Measurements from ENCODE around the gene INO80.

GRCh38 chr15:41078125-41078524 lies 38.0 kb downstream of the INO80 start:
- TF ChIP-seq, protein P1, sequence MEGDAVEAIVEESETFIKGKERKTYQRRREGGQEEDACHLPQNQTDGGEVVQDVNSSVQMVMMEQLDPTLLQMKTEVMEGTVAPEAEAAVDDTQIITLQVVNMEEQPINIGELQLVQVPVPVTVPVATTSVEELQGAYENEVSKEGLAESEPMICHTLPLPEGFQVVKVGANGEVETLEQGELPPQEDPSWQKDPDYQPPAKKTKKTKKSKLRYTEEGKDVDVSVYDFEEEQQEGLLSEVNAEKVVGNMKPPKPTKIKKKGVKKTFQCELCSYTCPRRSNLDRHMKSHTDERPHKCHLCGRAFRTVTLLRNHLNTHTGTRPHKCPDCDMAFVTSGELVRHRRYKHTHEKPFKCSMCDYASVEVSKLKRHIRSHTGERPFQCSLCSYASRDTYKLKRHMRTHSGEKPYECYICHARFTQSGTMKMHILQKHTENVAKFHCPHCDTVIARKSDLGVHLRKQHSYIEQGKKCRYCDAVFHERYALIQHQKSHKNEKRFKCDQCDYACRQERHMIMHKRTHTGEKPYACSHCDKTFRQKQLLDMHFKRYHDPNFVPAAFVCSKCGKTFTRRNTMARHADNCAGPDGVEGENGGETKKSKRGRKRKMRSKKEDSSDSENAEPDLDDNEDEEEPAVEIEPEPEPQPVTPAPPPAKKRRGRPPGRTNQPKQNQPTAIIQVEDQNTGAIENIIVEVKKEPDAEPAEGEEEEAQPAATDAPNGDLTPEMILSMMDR (IDR thresholded peaks at IDR 0.05 in 4 of 5, conservative IDR thresholded peaks at IDR 0.05 in 1 of 5) = no peak
- no peak for TF ChIP-seq POLR2A (IDR thresholded peaks at IDR 0.05)
